HCT116 (cell line): ENCODE data around the gene DOK6.

ENCODE experiments used
- EZH2 ChIP-seq: fragments of 200-600 bp; sonication (generic); IDR thresholded peaks from 2 replicates; pipeline ENCODE4 v1.6.1; 2017; ENCODE audit warnings: antibody characterized with exemption, mixed run types
- EZH2phosphoT487 ChIP-seq: fragments of 200-600 bp; IDR thresholded peaks from 2 replicates; pipeline ENCODE4 v1.6.1; 2018; ENCODE audit warnings: antibody characterized with exemption, borderline replicate concordance
- JUND ChIP-seq: IDR thresholded peaks from 2 replicates; pipeline ENCODE4 v1.6.1; 2012
- POLR2A ChIP-seq: IDR thresholded peaks from 2 replicates; pipeline ENCODE4 v1.7.0; 2011; ENCODE audit warnings: borderline replicate concordance; ENCODE audit not compliant: insufficient read depth, insufficient read length; ENCODE audit errors: extremely low read depth
- POLR2AphosphoS5 ChIP-seq: IDR thresholded peaks from 2 replicates; pipeline ENCODE4 v1.6.1; 2011; ENCODE audit warnings: mild to moderate bottlenecking, low read depth, low read length, moderate library complexity
- RAD21 ChIP-seq: IDR thresholded peaks from 2 replicates; pipeline ENCODE4 v1.6.1; 2012; ENCODE audit warnings: low read depth, mild to moderate bottlenecking
- SIN3A ChIP-seq: IDR thresholded peaks from 2 replicates; pipeline ENCODE4 v1.6.1; 2012; ENCODE audit warnings: low read depth
- ZFX ChIP-seq: fragments of 450-650 bp; IDR thresholded peaks from 2 replicates; pipeline ENCODE4 v1.6.1; 2017
- ZNF274 ChIP-seq: fragments of 200-500 bp; sonication (Bioruptor generic); IDR thresholded peaks from 2 replicates; pipeline ENCODE4 v1.6.1; 2014; ENCODE audit warnings: mild to moderate bottlenecking, low read depth, low read length, inconsistent platforms
- TF ChIP-seq, protein P1 (sequence below), 3 experiments: fragments of 200-600 bp in 1 of 3; sonication (generic) in 1 of 3; IDR thresholded peaks in 2 of 3; conservative IDR thresholded peaks in 1 of 3; 2 replicates each; pipeline ENCODE4 v1.5.1; 2012 to 2017; ENCODE audit warnings: low read depth in 2 of 3, low read length in 2 of 3, antibody characterized with exemption in 1 of 3, borderline replicate concordance in 1 of 3, control low read depth in 1 of 3, mild to moderate bottlenecking in 1 of 3, mixed read lengths in 1 of 3, mixed run types in 1 of 3, moderate library complexity in 1 of 3; ENCODE audit not compliant: insufficient read depth in 1 of 3
- TF ChIP-seq, protein P2 (sequence below): IDR thresholded peaks from 2 replicates; pipeline ENCODE4 v1.6.1; 2012
- TF ChIP-seq, protein P3 (sequence below): IDR thresholded peaks from 2 replicates; pipeline ENCODE4 v1.6.1; 2012; ENCODE audit warnings: low read depth
- TF ChIP-seq, protein P4 (sequence below): IDR thresholded peaks from 2 replicates; pipeline ENCODE4 v1.6.1; 2012

DNA sequence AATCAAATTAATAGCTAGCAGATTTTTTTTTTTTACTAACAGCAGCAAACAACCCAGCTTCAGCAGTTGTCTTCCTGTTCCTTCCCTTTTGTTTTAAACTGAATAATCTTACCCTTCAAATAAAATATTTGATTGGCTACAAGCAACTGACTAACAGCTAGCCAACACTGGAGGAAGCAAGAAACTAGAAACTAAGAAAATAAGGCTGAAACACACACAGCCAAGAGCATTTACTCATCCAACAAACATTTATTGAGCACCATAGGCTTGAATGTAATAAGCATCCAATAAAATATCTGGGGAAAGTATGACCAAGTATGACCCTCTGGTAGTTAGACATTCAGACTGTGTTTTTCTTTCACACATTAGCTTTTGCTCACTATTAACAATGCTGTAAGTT is 357.8 kb downstream of the DOK6 start:
- TF ChIP-seq POLR2A, result no peak
- TF ChIP-seq, protein P1, sequence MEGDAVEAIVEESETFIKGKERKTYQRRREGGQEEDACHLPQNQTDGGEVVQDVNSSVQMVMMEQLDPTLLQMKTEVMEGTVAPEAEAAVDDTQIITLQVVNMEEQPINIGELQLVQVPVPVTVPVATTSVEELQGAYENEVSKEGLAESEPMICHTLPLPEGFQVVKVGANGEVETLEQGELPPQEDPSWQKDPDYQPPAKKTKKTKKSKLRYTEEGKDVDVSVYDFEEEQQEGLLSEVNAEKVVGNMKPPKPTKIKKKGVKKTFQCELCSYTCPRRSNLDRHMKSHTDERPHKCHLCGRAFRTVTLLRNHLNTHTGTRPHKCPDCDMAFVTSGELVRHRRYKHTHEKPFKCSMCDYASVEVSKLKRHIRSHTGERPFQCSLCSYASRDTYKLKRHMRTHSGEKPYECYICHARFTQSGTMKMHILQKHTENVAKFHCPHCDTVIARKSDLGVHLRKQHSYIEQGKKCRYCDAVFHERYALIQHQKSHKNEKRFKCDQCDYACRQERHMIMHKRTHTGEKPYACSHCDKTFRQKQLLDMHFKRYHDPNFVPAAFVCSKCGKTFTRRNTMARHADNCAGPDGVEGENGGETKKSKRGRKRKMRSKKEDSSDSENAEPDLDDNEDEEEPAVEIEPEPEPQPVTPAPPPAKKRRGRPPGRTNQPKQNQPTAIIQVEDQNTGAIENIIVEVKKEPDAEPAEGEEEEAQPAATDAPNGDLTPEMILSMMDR (IDR thresholded peaks at IDR 0.05 in 2 of 3, conservative IDR thresholded peaks at IDR 0.05 in 1 of 3; ENCODE audit: borderline replicate concordance in 1 of 3, insufficient read depth in 1 of 3, low read depth in 2 of 3, low read length in 2 of 3), result no peak
- no peak for TF ChIP-seq RAD21
- TF ChIP-seq POLR2AphosphoS5, result no peak
- TF ChIP-seq EZH2phosphoT487, result no peak
- TF ChIP-seq EZH2, result no peak
- TF ChIP-seq, protein P2, sequence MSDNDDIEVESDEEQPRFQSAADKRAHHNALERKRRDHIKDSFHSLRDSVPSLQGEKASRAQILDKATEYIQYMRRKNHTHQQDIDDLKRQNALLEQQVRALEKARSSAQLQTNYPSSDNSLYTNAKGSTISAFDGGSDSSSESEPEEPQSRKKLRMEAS, result no peak
- TF ChIP-seq, protein P3, sequence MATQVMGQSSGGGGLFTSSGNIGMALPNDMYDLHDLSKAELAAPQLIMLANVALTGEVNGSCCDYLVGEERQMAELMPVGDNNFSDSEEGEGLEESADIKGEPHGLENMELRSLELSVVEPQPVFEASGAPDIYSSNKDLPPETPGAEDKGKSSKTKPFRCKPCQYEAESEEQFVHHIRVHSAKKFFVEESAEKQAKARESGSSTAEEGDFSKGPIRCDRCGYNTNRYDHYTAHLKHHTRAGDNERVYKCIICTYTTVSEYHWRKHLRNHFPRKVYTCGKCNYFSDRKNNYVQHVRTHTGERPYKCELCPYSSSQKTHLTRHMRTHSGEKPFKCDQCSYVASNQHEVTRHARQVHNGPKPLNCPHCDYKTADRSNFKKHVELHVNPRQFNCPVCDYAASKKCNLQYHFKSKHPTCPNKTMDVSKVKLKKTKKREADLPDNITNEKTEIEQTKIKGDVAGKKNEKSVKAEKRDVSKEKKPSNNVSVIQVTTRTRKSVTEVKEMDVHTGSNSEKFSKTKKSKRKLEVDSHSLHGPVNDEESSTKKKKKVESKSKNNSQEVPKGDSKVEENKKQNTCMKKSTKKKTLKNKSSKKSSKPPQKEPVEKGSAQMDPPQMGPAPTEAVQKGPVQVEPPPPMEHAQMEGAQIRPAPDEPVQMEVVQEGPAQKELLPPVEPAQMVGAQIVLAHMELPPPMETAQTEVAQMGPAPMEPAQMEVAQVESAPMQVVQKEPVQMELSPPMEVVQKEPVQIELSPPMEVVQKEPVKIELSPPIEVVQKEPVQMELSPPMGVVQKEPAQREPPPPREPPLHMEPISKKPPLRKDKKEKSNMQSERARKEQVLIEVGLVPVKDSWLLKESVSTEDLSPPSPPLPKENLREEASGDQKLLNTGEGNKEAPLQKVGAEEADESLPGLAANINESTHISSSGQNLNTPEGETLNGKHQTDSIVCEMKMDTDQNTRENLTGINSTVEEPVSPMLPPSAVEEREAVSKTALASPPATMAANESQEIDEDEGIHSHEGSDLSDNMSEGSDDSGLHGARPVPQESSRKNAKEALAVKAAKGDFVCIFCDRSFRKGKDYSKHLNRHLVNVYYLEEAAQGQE, result no peak
- TF ChIP-seq JUND, result no peak
- no peak for TF ChIP-seq SIN3A
- TF ChIP-seq ZNF274, result no peak
- TF ChIP-seq, protein P4, sequence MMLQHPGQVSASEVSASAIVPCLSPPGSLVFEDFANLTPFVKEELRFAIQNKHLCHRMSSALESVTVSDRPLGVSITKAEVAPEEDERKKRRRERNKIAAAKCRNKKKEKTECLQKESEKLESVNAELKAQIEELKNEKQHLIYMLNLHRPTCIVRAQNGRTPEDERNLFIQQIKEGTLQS, result no peak
- TF ChIP-seq ZFX, result no peak
